GM19035 (cell line): Measurements from ENCODE around the gene NEMP1.
"Not testable (repeated sequence)": the region's sequence is repeated elsewhere in the genome, so short reads cannot be mapped to it uniquely, and the experiment has no call there.

ENCODE experiments used
- ATAC-seq: cut with Tn5 transposase; IDR thresholded peaks from one replicate; pipeline ENCODE4 v1.9.1; 2021; ENCODE audit not compliant: unreplicated experiment

Gene NEMP1

DNA sequence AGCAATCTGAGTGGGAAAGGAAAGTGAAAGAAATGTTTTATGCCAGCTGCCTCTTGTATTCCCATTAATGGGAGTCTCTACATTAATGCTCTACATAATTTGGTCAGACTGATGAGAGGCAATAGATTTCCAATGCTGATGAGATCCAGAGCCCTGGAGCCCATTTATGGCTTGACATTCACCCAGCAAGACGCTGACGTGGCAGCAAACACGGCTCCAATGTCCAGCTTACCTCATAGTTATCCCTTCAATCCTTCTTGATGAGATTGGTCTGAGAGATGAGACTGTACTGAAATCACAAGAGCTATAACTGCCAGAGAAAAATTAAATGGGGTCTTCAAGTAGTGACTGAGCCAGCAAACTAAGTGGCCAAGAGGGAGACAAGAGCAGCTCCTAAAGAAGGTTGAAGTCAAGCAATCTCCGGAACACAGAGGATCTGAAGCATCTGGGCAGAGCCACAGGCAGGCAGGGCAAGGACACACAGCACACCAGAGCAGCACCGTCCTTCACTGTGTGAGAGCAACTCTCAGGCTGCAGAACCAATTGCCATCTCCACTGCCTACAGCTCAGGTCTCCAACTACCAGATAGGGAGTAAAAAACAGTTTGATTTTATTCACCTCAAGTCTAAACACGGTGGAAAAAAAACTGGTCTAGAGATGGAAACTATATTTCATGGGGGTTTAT is 21.4 kb downstream of the NEMP1 start:
- ATAC-seq, result no peak

DNA sequence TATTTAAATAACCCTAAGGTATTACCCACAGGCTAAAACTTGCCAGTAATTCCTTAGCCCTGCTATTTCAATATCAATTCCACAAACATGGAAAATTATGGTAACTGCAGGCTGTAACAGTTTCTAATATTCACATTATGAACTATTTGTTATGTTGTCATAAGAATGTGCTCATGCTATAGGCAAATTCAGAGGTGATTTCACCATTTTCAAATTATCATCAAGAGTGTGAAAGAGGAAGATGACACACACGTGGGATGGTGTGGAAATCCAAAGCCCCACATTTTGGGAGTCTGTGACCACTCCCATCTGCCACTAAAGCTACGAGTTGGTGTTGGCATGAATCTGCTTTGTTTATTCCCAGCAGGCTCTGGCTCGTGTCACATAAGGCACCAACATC is 22.8 kb downstream of the NEMP1 start:
- ATAC-seq, result no peak

DNA sequence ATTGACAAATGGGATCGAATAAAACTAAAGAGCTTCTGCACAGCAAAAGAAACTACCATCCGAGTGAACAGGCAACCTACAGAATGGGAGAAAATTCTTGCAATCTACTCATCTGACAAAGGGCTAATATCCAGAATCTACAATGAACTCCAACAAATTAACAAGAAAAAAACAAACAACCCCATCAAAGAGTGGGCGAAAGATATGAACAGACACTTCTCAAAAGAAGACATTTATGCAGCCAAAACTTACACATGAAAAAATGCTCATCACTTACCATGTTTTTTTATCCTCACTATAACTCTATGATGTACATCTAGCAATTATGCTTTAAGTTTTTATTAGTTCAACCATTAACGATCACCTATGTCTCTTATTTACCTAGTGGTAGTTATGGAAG is 24.7 kb downstream of the NEMP1 start:
- ATAC-seq, result not testable (repeated sequence)

DNA sequence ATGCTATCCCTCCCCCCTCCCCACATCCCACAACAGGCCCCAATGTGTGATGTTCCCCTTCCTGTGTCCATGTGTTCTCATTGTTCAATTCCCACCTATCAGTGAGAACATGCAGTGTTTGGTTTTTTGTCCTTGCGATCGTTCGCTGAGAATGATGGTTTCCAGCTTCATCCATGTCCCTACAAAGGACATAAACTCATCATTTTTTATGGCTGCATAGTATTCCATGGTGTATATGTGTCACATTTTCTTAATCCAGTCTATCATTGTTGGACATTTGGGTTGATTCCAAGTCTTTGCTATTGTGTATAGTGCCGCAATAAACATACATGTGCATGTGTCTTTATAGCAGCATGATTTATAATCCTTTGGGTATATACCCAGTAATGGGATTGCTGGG is 25.4 kb downstream of the NEMP1 start:
- not testable (repeated sequence) for ATAC-seq

DNA sequence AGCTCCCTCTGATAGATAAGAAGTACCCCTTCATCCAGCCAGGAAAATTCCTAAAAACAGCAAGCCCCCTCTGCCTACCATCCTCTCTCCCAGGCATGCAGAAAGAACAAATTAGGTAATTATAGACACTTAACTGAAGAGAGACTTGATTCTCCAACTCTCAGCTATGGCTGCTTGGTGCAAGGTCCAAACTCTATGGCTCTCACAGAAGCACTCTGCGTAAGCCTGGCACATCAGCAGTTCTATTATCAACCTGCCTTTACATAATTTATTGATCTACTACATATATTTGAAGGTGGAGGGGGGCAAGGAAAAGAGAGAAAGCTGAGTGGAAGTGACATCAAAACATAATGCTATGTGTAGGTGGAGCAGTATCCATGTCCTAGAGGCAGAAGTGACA is 27.6 kb downstream of the NEMP1 start:
- no peak for ATAC-seq

DNA sequence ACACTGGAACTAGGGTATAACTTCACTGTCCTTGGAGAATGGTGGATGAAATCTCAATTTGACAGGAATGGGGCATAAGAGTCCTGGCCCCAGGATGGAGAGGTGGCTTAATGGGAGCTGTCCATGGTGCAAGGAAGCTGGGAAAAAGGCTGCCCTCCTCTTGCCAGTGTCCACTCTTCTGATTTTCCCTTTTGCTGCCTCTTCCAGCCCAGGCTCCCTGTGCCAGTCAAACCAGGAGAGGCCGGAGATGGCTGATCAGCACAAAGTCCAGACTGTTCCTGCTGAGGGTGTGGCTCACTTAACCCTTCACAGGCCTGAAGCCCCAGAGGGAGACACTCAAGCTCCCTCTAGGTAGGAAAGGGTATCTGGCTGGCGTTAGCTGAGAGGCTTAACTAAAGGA is 28.7 kb downstream of the NEMP1 start, which contains the start of gene MYO1A:
TSS of gene MYO1A (minus strand) at position 240 of the 400 bp plus-strand sequence. CDS start 1,806 bp downstream, outside the sequence.
- no peak for ATAC-seq

DNA sequence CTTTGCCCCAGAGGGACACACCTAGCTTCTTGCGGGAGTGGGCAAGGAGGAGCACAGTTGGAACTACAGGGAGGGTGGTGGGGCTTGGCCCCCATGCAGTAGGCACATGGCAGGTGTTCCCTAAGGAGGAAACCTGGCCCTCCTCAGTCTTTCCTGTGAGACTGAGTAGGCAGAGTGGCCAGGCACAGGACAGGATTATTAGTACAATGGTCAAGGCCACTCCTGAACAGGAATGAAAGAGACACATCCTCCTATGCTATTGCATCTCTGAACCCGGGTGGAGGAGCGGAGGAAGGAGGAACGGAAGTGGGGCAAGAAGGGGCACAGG is 29.5 kb downstream of the NEMP1 start:
- no peak for ATAC-seq

DNA sequence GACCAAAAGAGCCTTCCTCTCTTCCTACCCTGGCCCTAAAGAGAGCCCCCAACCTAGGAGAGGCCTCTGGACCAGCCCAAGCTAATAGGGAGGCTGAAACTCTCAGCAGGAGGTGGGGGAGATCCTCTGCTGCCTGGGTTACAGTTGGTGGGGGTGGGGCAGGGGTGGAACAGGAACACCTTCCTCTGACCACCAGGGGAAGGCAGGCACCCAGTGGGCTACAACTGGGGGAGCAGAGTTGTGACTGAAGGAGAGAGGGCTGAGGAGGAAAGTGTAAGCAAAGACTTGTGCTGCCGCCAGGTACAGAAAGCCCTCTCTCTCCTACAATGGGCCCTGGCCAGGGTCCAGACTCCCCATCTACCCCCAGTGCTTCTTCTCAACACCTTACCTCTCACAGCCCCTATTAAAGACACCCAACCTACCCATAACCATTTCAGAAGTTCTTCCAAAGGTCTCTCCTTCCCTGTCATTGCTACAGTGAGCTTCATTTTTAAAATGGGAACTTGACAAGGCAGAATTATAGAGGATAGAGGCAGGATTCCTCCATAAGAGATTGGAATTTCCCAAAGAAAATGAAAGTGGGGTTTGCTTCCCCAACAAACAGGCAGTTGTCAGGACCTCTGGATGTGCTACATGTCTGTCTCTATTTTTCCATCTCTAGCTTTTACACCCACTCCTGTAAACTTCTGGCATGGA is 30.0 kb downstream of the NEMP1 start:
- ATAC-seq, result no peak

DNA sequence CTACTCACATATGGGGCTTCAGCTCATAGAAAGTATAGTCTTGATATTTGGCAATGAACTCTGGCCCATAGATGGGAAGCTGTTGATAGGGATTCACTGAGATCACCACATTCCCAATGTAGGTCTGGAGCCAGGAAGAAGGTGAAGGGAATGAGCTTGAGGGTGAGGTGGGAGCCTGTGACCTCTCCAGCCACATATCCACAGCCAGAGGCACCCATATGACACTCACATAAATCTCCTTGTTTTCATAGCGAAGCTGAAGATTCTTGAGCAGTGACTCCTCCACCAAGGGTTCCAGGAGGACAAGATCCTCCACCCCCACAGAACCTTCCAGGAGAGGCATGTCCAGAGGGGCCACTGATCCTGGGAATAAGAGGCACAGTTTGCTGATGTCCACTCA is 30.6 kb downstream of the NEMP1 start:
- no peak for ATAC-seq

DNA sequence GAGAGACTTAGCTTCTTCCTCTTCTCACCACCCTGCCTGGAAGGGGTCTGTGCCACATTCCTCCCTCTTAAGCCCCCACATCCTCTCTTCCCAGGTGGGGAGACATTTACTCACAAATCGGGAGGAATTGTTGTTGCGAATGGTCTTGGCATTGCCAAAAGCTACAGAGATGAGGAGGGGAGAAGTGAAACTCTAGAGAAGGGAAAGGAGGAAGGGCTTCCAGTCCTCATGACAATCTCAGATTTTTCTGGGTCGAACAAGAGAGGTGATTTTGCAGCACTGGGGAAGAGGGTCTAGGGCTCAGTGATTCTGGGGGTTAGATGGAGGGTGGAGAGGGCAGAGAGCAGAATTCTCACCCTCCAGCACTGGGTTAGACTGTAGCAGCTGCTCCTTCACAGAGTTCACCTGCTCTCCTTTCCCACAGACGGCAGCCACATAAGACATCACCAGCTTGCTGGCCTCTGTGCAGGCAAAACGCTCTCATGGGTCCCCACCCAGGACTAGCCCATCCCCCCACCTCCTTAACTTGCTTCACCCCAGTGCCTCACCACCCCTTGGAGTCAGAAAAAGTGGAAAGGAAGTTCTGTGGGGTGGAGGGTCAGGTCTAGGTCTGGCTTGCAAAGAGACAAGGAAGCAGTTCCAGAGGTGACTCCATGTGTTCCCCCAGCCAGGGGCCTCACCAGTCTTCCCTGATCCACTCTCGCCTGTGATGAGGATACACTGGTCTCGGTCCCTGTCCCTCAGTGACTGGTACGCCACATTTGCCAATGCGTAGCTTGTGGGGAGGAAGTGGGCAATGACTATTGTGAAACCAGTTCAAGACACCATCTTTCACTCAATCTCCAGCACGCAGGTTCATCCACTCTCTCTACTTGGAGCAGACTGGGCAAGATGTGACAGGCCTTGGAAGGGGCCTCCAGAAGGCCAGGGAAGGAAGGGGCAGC is 31.4 kb downstream of the NEMP1 start:
- ATAC-seq, result no peak

DNA sequence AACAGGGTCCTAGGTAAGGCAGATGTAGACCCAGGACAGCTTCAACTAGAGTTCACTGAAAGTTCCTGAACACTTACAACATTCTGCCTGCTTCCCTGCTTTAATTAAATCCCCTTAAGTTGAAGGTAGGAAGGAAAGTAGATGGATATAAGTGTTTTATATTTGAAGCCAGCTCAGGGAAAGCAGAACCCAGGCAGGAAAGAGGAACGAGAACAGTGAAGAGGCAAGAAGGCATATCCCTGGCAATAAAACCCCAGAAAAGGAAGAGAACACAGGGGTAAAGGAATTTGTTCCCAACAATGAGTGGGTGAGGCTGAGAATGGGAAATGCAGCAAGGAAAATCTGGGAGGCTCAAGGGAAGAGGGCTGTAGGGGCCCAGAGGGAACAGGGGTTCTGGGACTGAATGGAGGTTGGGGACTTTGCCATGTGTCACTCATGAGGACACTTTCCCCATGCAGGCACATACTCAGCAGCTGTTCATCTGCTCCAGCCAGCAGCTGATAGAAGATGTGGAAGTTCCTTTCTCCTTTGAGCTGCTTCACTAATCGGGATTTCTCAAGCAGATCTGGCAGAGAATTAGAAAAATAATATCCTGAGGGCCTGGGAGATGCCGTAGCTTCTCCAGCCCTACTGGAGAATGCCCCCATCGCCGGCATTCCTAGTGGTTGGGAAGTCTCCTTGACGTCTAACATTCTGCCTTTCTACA is 32.4 kb downstream of the NEMP1 start:
- no peak for ATAC-seq

DNA sequence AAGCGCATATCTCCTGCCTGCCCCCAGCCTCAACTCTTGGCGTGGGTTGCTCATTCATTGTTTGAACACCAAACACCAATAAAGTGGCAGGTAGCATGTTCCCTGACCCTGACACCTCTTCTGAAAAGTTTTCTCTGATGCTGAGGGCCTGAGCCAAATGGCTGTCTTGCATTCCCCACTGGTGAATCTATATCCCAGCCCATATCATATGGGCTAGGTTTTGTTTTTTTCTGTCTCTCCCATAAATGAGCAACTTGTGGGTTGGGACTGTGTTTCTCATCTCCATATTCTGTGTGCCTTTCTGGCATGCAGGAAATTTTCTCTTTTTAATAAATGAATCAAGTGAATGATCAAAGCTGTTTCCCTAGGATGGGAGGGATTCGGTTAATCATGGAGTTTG is 33.7 kb downstream of the NEMP1 start:
- ATAC-seq, result no peak

DNA sequence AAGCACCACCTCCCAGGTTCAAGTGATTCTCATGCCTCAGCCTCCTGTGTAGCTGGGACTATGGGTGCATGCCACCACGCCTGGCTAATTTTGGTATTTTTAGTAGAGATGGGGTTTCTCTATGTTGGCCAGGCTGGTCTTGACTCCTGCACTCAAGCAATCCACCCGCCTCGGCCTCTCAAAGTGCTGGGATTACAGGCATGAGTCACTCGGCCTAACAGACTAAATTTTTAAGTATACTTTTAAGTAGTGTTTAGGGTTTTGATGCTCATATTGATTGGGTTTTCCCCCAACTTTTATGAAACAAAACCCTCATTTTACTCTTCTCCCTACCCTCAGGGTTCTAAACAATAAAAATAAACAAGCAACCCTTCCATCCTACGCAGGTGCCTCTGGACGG is 34.1 kb downstream of the NEMP1 start:
- no peak for ATAC-seq

DNA sequence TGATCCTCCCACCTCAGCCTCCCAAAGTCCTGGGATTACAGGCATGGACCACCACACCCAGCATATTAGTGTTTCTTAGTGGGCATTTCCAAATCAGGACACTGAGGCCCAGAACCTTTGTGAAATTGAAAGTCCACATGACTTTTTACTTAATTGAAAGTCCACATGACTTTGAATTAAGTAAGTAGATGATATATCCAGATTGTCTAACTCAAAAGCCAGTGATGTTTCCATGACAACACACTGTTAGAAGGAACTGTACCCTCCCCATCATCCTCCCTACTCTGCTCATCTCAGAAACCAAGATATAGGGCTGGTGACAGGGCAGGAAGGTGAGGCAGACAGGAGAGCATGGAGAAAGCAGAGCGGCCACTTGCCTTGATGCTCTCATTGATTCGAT is 35.9 kb downstream of the NEMP1 start:
- ATAC-seq, result no peak

DNA sequence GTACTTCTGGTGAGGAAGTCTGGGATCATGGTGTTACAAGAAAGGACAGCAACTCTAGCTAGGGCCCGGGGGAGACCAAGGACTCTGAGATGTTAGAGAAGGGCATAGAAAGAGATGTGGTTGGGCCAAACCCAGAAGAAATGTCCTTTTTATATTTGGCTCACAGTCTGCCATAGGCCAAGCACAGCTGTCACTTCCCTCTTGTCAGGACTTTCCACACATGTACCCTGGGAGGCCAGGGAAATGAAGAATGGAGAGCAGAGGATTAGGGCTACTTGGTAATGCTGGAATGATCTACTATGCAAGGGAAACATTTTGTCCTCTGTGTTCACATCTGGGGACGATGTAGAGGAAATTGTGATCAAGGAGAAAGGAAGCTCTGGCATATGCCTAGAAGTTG is 37.8 kb downstream of the NEMP1 start:
- ATAC-seq, result no peak

DNA sequence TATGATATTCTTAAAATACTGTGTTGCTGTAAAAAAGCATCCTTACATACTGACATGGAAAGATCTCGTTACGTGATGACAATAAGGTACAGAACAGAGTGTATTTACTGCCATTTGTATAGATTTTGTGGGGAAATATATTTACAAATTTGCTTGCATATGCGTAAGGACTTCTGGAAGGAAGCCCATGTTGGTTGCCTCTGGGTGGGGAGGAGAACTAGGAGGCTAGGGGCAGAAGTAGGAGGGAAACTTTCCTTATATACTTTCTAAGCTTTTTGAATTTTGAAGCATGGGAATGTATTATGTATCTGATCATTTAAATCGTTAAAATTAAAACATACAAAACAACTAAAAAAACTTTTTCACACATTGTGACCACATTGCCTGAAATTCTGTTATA is 38.4 kb downstream of the NEMP1 start:
- ATAC-seq, result no peak

DNA sequence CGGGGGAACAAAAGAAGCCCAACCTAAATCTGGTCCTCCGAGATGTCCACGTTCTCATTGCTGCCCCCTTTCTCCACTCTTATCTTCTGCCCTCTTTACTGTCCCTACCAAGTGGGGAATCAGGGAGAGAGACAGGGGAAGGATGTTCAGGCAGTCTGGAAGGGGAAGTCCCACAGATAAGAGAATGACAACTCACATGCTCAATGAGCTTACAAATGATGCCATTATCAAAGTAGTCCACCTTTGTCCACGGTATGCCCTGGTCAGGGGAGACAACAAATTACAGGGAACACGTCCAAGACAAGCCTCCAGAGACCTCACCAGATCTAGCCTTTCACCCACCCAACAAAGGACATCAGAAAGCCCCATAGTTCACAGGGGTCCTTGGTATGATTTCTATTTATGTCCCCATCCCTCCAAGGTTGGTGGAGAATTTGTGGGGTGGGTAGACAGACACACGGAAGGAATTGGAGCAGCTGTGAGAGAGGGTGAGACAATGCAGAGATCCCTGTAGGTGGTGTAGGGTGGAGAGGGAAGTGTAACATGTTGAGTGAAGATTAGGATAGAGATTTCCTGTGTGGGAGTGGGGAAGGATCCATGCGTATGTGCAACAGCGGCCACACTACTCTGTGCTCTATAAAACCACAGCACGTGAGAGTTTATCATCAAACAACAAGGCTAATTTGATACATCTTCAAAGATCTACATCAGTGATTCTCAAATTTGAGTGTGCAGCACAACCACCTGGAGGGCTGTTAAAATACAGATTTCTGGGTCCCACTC is 39.4 kb downstream of the NEMP1 start:
- ATAC-seq, result no peak

DNA sequence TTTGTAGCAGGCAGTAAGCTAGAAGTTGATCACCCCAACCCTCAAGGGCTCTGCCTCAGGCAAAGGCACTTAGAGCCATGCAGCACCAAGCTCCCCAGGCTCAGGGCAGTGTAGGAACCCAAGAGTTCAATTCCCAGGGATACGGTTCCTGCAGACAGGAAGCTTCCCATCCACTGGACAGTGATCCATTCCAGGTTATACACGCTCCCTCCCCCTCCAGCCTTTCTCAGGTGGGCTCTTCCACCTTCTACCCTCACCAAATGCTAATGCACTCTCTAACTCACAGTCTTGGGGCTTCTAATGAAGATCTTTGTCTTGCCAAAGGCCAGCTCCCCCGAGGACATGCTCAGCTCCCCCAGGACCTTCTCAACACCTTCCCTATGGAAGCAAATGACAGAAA is 41.3 kb downstream of the NEMP1 start:
- no peak for ATAC-seq

DNA sequence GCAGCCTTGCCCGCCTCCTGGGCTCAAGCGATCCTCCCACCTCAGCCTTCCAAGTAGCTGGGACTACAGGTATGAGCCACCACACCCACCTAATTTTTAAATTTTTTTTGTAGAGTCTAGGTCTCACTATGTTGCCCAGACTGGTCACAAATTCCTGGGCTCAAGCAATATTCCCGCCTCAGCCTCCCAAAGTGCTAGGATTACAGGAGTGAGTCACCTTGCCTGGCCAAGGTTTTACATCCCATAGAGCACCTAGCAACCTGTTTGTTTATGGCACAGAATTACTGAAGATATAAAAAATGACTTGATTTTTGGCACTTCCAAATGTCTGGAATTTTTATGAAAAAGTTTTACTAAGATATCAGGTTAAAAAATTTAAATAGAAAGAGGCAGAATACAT is 45.2 kb downstream of the NEMP1 start:
- no peak for ATAC-seq

DNA sequence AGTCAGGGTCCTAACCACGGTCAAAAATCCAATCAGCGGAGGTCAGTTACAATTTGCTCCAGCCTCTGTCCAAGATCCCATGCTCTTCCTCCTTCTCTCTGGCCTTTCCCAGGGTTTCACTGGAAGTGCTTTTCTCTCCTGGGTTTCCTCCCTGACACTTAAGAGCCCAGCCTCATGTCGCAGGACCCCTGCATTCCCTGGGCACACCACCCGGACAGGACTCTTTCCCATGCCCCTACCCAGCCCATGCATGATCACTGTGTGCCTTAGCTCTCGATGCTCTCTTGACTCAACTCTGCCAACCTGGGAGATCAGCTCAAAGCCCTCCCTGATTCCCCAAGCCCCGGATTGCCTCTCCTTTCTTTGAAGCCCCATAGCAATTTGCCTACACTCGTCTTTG is 46.8 kb downstream of the NEMP1 start:
- ATAC-seq, result no peak
